NCI-H510A treated with DMSO at 0.1 percent for 48 hours (cell line): Measurements from ENCODE around the gene DAGLA.
"Not testable (repeated sequence)": the region's sequence is repeated elsewhere in the genome, so short reads cannot be mapped to it uniquely, and the experiment has no call there.

Experiments
- DNase-seq: peaks from one replicate; lab custom pipeline; 2025; lab: John Stamatoyannopoulos, UW

DAGLA gene, protein sequence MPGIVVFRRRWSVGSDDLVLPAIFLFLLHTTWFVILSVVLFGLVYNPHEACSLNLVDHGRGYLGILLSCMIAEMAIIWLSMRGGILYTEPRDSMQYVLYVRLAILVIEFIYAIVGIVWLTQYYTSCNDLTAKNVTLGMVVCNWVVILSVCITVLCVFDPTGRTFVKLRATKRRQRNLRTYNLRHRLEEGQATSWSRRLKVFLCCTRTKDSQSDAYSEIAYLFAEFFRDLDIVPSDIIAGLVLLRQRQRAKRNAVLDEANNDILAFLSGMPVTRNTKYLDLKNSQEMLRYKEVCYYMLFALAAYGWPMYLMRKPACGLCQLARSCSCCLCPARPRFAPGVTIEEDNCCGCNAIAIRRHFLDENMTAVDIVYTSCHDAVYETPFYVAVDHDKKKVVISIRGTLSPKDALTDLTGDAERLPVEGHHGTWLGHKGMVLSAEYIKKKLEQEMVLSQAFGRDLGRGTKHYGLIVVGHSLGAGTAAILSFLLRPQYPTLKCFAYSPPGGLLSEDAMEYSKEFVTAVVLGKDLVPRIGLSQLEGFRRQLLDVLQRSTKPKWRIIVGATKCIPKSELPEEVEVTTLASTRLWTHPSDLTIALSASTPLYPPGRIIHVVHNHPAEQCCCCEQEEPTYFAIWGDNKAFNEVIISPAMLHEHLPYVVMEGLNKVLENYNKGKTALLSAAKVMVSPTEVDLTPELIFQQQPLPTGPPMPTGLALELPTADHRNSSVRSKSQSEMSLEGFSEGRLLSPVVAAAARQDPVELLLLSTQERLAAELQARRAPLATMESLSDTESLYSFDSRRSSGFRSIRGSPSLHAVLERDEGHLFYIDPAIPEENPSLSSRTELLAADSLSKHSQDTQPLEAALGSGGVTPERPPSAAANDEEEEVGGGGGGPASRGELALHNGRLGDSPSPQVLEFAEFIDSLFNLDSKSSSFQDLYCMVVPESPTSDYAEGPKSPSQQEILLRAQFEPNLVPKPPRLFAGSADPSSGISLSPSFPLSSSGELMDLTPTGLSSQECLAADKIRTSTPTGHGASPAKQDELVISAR

DNA sequence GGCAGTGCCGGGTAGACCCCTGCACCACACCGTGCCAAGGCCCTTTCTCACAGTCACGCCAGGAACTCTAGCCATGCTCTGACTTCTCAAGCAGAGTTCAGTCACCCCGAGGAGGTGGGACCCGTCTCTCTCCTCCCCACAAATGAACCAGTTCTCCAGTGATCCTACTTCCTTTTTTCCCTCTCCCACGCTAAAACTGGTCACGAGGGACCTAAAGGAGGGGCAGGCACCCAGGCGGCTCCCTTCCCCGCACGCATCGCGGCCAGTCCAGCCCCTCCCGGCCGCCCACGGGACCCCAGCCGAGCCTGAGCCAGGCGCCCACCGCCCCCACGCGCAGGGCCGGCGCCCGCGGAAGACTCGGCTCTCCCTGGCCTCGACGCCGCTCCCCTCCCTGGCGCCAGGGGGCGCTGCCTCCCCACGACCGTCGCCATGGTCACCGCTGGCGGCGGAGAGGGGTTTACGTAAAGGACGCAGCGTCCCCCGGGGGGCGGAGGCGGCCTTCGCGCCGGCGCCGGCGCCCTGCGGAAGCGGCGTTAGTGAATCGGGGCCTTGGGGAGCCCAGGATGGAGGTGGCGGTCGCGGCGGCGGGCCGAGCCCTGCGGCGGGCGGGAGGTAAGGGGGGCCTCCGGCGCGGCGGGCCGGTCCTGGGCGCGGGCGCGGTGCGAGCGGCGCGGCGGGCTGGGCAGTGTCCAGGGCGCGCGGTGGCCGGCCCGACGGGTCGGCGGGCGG lies at the start of gene DAGLA:
DAGLA (plus strand) TSS at position 499 of the 729 bp plus-strand sequence. CDS start 39,765 bp downstream, outside the sequence.
- peak; percentile 40 for DNase-seq

DNA sequence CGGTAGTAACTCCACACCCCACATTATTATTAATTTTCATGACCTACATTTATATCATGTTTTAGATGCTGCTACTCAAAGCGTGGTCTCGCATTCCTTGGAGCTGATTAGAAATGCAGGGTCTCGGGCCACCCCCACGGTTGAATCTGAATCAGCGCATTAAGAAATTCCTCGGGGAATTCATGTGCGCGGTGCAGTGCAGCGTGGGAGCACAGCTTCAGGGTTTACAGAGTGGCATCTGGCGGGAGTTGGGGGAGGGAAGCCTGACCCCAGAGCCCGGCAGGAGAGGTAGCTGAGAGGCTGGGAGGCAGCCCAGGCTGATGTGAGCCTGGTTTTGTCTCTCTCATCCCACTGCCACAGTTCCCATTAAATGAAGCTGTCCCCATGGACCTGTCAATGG lies 48.1 kb upstream of the DAGLA start:
- DNase-seq, result no peak

DNA sequence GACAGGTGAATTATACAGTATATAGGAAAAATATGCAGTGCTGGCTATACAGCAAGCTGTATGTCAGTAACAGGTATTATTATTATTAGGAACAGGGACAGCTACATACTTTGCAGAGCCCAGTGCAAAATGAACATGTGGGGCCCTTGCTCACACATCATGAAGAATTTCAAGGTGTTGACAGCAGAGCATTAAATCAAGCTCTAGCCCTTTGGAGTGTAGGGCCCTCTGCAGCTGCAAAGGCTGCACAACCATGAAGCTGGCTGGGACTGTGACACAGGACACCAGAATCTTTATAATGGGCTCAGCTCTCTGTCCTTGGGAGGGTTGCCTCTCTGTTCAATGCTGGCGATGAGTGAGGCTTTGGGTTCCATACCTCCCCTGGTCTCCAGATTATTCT lies 44.9 kb upstream of the DAGLA start:
- DNase-seq, result no peak

DNA sequence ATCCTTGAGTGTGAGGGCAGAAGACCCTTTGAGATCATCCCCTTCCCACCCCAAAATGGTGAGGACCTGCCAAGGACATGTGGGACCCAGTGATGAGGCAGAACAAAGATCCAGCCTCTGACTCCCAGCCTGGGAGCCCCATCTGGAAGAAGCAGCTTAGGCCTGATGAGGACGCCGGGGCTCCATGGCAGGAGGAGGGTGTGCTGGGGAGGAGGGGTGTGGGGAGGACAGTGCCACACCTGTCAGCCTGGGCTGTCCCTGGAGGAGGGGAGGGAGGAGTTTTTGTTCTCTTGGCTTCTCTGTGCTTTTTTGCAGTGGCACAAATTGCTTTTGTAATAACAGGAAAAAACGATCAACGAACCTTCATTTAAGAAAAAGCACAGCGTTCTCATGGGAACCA lies 44.4 kb upstream of the DAGLA start:
- peak; percentile 90 for DNase-seq

DNA sequence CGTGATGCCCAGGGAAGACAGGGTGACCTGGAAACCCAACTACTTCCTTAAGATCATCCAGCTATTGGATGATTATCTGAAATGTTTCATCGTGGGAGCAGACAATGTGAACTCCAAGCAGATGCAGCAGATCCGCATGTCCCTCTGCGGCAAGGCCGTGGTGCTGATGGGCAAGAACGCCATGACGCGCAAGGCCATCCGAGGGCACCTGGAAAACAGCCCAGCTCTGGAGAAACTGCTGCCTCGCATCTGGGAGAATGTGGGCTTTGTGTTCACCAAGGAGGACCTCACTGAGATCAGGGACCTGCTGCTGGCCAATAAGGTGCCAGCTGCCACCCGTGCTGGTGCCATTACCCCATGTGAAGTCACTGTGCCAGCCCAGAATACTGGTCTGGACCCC lies 43.5 kb upstream of the DAGLA start:
- DNase-seq, result no peak

DNA sequence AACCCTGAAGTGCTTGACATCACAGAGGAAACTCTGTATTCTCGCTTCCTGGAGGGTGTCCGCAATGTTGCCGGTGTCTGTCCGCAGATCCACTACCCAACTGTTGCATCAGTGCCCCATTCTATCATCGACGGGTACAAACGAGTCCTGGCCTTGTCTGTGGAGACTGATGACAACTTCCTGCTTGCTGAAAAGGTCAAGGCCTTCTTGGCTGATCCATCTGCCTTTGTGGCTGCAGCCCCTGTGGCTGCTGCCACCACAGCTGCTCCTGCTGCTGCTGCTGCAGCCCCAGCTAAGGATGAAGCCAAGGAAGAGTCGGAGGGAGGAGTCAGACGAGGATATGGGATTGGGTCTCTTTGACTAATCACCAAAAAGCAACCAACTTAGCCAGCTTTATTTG lies 42.9 kb upstream of the DAGLA start:
- DNase-seq, result peak; percentile 50

DNA sequence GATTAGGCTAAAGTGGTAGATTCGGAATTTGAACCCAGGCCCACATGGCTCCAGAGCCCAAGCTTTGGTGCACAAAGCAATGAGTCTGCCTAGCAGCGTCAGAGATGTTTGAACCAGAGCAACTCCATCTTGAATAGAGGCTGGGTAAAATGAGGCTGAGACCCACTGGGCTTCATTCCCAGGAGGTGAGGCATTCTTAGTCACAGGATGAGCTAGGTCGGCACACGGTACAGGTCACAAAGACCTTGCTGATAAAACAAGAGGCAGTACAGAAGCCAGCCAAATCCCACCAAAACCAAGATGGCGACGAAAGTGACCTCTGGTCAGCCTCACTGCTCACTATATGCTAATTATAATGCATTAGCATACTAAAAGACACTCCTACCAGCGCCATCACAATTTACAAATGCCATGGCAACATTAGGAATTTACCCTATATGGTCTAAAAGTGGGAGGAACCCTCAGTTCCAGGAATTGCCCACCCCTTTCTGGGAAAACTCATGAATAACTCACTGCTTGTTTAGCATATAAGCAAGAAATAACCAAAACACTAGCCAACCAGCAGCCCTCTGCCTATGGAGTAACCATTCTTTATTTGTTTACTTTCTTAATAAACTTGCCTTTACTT lies 40.3 kb upstream of the DAGLA start:
- no peak for DNase-seq

DNA sequence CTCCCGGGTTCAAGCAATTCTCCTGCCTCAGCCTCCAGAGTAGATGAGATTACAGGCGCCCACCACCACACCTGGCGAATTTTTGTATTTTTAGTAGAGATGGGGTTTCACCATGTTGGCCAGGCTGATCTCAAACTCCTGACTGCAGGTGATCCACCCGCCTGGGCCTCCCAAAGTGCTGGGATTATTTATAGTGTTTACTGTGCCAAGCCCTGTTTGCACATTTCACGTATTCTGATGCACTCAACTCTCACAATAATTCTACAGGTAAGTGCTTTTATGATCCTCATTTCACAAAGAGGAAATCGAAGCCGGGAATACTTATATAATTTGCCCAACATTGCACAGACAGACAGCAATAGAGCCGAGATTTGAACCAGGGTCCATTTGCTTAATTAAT lies 38.0 kb upstream of the DAGLA start:
- DNase-seq, result peak; percentile 38

DNA sequence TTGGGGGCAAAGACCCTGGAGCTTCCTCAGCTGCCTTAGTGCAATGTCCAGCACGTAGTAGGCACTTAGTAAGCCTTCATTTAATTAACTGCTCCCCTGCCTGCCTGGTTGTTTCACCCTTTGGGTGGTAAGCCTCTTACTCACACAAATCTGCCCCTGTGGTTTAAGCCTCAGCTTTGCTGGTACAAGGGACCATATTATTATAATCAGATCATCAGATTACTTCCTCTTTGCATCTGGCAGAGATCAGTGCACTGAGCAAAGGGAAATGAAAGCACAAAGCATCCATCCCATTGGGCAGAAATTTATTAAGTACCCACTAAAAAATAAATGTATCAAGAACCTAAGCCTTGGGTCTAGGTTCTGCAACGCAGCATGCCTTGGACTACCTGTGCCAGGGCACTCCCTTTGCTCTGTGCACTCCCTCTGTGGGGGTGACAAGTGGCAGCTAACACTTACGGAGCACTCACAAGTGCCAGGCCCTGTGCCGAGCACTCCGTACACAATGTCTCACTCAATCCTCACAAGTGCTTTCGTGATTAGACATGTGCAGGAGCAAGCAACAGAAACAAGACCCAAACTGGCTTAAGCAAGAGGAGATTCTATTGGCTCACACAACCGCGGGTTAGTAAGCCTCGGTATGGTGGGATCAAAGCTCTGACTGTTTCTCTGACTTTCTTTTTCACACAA lies 34.9 kb upstream of the DAGLA start:
- DNase-seq, result peak; percentile 86

DNA sequence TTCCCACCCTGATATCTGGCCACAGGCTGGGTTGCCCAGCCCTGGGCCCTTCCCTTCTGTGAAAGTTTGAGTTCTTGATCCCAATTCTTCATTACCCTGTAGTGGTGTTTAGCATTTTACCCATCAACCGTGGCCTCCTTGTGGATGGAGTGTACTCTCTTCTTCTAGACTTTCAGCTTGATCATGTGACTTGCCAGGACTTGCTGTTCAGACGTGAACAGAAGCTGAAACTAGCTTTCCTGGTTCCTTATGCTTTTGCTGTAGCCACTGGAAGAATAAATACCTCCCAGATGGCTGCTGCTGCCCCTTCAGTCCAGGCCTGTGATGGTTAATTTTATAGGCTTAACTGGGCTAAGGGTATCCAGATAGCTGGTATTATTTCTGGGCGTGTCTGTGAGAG lies 32.7 kb upstream of the DAGLA start:
- peak; percentile 45 for DNase-seq

DNA sequence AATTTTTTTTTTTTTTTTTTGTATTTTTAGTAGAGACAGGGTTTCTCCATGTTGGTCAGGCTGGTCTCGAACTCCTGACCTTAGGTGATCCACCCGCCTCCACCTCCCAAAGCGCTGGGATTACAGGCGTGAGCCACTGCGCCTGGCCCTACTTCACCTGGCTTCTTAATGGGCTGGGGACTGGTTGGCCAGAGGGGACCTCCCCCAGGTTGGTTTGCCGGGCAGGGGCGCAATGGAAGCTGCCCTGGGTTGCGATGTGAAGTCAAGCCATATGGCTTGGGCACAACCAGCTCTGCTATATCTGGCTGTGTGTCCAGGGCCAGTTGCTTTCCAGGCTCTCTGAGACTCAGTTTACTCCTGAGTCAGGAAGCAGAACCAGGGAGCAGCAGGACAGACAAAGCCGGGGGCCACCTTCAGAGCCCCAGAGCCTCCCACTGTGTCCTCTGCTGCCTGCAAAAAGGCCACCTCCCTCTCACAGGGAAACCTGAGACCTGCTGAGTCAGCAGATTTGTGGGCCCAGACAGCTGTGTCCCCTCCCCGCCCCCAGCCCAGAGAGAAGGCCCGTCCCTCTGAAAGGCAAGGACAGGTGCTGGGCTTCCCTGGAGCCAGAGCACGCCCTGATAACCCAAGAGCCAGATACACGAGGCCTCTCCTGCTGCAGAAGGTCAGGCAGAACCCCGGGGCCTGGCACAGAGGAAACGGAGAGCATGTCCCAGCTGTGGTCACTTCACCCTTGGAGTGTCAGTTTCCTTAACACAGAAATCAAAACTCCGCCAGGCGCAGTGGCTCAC lies 29.2 kb upstream of the DAGLA start:
- DNase-seq, result peak; percentile 97

DNA sequence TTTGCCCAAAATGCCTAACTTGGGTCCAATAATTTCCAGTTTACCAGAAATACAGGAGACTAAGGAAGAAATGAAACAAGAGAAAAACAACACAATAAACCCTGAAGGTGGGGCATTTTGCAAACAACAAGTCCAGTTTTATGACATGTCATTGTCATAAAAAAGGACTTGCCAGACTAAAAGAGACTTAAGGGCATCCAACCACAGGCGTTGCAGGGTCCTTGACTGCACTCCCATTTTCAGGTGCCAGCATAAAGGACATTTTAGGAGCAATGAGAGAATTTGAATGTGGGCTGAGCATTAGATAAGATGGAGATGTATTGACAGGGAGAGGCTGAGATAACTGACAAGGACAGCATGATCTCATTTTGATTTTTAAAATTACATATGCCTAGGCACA lies 28.1 kb upstream of the DAGLA start:
- no peak for DNase-seq

DNA sequence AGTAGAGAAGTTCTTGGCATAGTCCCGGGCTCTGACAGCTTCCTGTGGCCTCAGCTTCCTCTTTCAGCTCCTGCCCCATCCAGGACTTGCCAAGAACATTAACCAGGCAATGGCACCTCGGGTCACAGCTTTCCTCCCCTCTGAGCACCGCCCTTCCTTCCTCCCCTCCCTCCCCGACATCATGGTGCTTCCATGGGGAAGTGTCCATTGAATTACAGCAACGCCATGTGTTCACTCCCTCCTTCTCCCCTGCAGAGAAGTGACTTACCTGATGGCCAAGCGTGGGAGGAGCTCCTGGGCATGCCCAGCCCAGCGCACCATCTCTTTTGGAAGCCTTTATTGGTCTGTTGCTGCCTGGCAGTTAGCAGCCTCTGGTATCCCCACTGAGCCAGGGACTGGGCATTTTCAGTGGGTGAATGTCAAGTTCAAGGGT lies 25.8 kb upstream of the DAGLA start:
- no peak for DNase-seq

DNA sequence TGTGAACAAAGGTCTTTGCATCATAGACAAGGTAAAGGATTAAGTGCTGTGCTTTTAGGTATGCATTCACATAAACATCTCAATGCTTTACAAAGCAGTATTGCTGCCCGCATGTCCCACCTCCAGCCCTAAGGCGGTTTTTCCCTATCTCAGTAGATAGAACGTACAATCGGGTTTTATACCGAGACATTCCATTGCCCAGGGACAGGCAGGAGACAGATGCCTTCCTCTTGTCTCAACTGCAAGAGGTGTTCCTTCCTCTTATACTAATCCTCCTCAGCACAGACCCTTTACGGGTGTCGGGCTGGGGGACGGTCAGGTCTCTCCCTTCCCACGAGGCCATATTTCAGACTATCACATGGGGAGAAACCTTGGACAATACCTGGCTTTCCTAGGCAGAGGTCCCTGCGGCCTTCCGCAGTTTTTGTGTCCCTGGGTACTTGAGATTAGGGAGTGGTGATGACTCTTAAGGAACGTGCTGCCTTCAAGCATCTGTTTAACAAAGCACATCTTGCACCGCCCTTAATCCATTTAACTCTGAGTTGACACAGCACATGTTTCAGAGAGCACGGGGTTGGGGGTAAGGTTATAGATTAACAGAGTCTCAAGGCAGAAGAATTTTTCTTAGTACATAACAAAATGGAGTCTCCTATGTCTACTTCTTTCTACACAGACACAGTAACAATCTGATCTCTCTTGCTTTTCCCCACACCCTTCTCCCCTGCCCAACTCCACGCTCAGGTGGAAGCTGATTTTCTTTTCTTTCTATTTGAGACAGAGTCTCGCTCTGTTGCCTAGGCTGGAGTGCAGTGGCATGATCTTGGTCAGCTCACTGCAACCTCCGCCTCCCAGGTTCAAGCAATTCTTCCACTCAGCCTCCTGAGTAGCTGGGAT lies 24.7 kb upstream of the DAGLA start:
- not testable (repeated sequence) for DNase-seq

DNA sequence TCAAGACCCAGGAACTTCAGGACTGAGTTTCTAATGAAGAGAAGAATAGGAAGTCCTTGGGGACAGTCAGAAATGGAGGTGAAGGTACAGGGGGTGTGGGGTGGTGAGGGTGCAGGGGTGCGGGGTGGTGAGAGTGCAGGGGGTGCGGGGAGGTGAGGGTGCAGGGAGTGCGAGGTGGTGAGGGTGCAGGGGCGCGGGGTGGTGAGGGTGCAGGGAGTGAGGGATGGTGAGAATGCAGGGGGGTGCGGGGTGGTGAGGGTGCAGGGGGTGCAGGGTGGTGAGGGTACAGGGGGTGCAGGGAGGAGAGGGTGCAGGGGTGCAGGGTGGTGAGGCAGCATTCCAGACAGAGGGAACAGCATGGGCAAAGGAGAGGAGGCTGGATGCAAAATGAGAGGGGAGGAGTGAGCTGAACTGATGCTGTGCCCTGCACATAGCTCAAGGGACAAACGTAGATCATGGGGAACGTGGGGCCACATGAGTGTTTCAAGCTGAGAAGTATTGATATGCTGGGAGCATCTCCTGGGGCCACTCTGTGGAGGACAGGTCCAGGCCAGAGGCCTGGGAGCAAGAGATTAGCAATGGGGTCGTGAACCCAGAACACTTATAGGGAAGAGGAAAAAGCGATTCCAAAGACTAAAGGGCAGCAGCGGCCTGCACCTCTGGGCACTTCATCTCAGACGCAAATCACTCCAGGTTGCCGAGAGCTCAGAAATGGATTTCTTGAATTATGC lies 23.7 kb upstream of the DAGLA start:
- DNase-seq, result no peak

DNA sequence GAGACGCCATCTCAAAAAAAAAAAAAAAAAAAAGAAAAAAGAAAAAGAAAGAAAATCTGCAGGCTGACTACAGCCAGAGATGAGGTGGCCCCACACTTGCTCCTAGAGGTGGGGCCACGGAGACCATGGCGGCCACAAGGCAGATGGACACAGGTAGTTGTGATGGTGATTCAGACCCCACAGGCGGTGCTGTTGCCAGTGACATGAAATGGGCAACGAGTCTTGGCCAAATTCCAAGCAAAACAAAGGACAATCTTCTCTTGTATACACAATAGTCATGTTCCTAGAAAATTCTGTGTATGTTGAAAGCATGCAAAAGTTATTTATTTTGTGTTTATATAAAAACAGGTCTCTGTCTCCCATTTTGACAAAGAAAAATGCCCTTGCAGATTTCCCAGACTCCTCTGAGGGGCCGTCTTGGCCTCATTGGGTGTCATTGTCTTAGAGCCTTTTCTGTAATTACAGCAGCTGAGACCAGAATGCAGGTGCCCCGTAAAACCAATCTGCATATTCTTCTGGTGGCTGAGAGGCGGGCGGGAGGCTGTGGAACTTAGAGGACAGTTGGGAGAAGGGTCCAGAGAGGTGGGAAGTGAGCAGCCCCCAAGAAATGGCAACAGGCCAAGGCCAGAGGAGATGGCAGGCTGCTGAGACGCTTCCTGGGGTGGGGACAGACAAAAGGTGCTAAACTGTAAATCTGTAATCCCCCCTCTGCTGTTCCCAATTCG lies 22.5 kb upstream of the DAGLA start:
- DNase-seq, result no peak

DNA sequence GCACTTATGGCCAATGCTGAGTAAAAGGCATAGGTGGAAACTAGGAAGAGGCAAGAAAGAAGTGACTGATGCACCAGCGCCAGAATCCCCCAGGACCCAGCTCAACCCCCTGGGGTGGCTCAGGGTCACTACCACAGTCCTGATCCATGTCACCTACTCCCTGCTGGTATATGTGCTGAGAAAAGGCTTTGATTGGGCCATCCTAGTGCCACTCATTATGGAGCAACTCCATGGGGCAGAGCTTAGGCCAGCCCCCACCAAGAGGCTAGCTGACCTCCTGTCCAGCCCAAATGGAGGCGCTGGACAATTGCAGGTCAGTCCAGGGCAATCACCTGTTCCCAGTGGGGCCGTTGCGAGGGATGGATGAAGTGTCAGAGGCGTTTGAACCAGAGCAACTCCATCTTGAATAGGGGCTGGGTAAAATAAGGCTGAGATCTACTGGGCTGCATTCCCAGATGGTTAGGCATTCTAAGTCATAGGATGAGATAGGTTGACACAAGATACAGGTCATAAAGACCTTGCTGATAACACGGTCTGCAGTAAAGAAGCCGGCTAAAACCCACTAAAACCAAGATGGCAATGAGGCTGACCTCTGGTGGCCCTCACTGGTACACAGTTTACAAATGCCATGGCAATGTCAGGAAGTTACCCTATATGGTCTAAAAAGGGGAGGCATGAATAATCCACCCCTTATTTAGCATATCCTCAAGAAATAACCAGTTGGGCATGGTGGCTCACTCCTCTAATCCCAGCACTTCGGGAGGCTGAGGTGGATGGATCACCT lies 20.6 kb upstream of the DAGLA start:
- no peak for DNase-seq
